Measurements from ENCODE around the gene LAMA3. TPM values are rescaled to one million over a fixed set of nuclear protein-coding genes. Genes with fewer than 3 reads are reported as not detected.

The LAMA3 gene
- total RNA-seq, 4 donors from 2014 or later = 16.9 to 57.5 (median 48.3) TPM

- no peak for ATAC-seq (ENCODE audit: low FRiP score)
- DNase-seq (ENCODE audit: low spot score) = no peak
- TF ChIP-seq, protein P1, sequence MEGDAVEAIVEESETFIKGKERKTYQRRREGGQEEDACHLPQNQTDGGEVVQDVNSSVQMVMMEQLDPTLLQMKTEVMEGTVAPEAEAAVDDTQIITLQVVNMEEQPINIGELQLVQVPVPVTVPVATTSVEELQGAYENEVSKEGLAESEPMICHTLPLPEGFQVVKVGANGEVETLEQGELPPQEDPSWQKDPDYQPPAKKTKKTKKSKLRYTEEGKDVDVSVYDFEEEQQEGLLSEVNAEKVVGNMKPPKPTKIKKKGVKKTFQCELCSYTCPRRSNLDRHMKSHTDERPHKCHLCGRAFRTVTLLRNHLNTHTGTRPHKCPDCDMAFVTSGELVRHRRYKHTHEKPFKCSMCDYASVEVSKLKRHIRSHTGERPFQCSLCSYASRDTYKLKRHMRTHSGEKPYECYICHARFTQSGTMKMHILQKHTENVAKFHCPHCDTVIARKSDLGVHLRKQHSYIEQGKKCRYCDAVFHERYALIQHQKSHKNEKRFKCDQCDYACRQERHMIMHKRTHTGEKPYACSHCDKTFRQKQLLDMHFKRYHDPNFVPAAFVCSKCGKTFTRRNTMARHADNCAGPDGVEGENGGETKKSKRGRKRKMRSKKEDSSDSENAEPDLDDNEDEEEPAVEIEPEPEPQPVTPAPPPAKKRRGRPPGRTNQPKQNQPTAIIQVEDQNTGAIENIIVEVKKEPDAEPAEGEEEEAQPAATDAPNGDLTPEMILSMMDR (IDR thresholded peaks at IDR 0.05) = no peak
Observed at GRCh38 chr18:23879966-23880565, 190.8 kb downstream of the LAMA3 start.

DNA sequence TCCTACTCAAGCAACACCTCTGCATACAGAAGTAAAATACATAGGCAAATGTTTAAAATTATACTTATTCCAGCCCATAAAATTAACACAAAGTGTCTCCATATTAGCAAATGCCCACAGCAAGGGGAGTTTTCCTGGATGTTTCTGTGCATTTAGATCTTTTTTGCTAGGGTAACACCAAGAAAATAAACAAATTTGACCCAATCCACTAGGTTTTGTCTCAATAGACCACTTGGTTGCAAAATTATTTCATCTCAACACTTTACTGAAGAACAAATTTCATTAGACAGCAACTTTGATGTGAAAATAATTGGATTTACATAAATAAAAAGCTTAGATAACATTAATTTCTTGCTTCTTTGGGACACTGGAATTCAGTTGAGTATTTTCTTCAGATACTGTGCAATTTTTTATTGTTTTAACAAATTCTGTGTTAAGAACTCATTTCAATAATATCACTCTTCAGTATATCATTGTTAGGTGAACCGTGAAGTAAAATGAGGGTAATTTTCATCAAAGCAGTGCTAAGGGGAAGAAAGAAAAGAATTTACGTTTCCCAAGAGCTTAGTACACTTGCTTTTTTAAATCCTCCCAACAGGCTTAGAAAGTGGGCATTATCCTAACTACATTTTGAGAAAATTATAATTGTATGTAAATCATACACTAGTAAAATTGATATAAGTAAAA is 191.8 kb downstream of the LAMA3 start:
- DNase-seq (ENCODE audit: low spot score) (no peak), ATAC-seq (ENCODE audit: low FRiP score) (no peak)
- TF ChIP-seq, protein P1 (IDR thresholded peaks at IDR 0.05) = no peak

GRCh38 chr18:23881778-23882177 is 192.5 kb downstream of the LAMA3 start:
- DNase-seq (ENCODE audit: low spot score) = no peak
- TF ChIP-seq, protein P1 (IDR thresholded peaks at IDR 0.05) = no peak

GRCh38 chr18:23882616-23883276 is 193.5 kb downstream of the LAMA3 start:
- ATAC-seq (ENCODE audit: low FRiP score) (no peak), DNase-seq (ENCODE audit: low spot score) (no peak)
- TF ChIP-seq, protein P1 (IDR thresholded peaks at IDR 0.05) = no peak

More at GRCh38 chr18:23881778-23882177, 192.5 kb downstream of the LAMA3 start:
- no peak for ATAC-seq (ENCODE audit: low FRiP score)

GRCh38 chr18:23883277-23883790 is 194.1 kb downstream of the LAMA3 start:
- DNase-seq (ENCODE audit: low spot score) (no peak), ATAC-seq (ENCODE audit: low FRiP score) (peak; percentile 51)
- TF ChIP-seq, protein P1 (IDR thresholded peaks at IDR 0.05) = no peak

DNA sequence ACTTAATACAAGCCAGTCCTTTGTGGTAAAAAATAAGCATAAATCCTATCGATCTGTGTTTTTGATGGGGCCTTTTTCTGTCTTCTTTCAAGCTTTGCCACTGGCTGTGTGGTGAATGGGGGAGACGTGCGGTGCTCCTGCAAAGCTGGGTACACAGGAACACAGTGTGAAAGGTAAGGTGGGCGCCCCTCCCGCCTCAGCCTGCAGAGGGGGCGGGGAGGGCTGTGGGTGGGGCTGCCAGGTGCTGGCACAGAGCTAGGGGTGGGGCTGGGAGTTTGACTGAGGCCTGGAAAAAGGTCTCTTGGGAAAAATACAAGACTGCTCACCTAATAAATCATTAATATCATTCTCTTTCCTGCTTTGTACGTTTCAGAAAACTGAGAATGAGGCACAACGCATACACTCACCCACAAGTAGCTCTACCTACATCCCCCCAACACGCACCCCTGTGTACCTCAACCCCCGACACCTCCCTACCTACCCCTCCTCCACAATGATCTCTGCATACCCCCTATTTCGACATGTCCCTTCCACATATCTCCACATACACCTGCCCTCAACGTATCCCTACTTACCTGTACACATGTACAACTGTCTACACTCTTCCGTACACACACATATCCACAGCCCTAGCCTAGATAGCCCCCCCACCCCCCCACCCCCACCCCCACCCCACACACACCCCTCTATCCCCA is 195.6 kb downstream of the LAMA3 start:
- TF ChIP-seq, protein P1 (IDR thresholded peaks at IDR 0.05) = no peak
- DNase-seq (ENCODE audit: low spot score) (no peak), ATAC-seq (ENCODE audit: low FRiP score) (peak; percentile 67)

All from omental fat pad (tissue), 4 donors.